Endothelial cell of hepatic sinusoid (primary cell): ENCODE data around the gene TMEM9.

ENCODE experiments used
- in situ Hi-C: cut with HindIII; loops from 2 replicates; pipeline ENCODE4 v1.10.0; 2017; ENCODE audit warnings: low sequenced_read_pairs

Gene TMEM9

DNA sequence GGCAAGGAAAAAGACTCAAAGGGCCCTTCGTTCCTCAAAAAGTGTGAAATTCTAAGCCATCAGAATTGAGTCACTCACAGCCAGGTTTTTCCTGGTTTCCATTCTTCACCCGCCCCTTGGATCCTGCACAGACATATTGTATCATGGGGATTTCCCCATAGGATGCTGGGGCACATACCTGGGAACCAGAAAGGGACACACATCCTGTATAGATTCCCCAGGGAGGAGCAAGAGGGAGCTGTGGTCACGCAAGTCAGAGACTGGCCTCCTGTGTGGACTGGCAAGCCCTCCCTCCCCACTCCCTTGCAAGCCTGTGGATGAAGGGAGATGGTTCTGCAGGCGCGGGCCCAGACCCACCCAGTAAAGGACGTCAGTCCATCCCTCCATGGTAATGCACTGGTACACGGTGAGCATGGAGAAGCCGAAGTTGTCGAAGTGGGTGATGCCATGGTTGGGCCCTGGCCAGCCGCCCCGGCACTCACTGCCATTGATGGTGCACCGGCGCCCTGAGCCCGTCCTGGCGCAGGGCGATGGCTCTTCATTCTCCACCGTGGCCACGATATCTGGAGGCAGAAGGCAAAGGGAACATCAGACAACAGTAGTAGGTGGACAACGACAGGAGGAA is 65.3 kb downstream of the TMEM9 start:
- in situ Hi-C loops: no loop called here

- in situ Hi-C loops: no loop called here
These were observed 65.9 kb downstream of the TMEM9 start for GRCh38 chr1:201088395-201088794.

DNA sequence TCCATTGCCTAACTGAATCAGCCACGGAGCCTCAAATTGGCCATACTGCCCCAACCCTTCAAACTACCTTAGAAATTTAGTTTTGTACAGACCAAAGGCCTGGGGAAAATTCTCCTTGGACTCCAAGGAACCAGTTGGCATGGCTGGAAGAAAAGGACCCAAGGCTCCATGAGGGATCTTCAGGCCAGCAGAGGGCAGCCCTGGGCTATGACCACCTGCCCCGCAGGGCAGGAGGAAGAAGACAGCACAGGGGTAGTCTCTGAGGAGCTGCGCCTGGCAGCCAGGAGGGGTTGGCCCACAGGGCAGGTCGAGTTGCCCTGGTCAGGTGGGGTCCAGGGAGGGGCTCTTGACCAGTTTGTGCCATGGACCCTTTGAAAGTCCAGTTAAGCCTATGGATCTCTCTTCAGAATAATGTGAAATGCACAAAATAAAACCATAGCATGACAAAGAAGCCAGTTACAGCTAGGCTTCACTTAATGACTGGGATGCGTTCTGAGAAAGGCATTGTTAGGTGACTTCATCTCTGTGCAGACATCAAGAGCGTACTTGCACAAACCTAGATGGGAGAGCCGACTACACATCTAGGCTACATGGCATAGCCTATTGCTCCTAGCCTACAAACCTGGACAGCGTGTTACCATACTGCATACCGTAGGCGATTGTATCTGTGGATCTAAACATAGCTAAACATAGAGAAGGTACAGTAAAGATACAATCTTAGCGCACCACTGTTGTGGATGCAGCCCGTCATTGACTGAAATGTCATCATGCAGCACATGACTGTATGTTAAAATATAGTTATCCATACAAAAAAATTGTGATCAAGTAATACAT is 68.2 kb downstream of the TMEM9 start:
- in situ Hi-C loops: no loop called here
